HG02870 (cell line): Measurements from ENCODE around the gene TMEM238.
"Not testable (repeated sequence)": the region's sequence is repeated elsewhere in the genome, so short reads cannot be mapped to it uniquely, and the experiment has no call there.

ENCODE experiments used
- ATAC-seq: cut with Tn5 transposase; IDR thresholded peaks from one replicate; pipeline ENCODE4 v1.9.1; 2021; ENCODE audit warnings: mild to moderate bottlenecking, moderate library complexity; ENCODE audit not compliant: unreplicated experiment

TMEM238 gene, protein sequence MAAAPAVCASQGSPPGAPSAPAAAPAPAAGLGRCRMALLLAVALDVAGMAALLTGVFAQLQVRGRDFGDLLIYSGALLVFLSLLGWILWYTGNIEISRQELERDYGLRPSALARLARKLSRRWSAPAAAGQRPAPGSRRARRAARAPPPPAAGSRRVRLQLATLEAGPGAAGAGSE

DNA sequence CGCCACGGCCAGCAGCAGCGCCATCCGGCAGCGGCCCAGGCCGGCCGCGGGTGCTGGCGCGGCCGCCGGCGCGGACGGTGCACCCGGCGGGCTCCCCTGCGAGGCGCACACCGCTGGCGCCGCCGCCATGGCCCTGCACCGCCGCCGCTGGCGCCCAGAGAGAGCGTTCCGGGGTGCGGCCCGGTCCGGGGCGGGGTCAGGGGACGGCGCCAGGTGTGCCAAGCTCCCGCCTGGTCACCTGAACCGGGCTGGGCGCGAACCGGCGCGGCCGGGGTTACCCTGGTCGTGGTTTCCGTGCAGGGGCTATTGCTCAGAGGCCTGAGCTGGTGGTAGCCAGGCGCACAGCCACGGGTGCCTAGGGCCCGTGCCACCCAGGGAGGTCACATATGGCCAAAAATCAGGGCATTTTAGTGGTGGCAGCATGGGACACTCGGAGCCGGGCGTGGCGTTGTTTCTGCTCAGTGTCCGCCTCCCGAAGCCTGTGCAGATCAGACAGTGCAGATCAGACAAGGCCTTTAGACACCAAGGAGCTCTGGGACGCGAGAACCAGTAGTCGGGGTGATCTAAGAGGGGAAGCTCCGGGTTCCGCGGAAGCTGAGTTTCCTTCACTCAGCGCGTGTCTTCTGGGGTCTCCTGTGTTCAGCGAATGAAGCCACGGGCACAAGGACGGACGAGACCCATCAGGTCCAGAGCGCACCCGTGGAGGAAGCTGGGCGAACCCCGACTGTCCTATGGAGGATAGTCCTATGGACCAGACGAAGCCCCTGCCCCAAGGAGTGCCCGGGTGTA is at the start of gene TMEM238:
Gene TMEM238 (minus strand): TSS at position 162 of the 789 bp plus-strand sequence. CDS start 33 bp downstream, at position 129.
- ATAC-seq, result no peak

DNA sequence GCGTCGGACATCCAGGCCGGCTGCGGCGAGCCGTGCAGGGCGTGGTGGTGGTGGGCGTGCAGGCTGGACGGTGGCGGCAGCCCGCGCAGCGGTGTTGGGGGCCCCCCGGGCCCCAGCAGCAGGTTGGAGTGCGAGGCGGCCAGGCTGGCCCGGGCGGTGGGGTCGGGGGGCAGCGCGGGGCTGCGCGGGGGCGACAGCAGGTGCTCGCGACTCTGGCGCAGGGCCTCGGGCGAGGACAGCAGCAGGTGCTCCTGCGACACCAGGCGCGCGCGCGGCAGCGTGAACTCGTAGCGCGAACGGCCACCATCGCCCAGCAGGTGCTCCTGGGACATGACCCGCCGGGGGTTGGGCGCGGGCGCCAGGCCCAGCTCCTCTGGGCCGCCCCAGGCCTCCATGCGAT is 49.2 kb upstream of the TMEM238 start:
- ATAC-seq, result no peak

DNA sequence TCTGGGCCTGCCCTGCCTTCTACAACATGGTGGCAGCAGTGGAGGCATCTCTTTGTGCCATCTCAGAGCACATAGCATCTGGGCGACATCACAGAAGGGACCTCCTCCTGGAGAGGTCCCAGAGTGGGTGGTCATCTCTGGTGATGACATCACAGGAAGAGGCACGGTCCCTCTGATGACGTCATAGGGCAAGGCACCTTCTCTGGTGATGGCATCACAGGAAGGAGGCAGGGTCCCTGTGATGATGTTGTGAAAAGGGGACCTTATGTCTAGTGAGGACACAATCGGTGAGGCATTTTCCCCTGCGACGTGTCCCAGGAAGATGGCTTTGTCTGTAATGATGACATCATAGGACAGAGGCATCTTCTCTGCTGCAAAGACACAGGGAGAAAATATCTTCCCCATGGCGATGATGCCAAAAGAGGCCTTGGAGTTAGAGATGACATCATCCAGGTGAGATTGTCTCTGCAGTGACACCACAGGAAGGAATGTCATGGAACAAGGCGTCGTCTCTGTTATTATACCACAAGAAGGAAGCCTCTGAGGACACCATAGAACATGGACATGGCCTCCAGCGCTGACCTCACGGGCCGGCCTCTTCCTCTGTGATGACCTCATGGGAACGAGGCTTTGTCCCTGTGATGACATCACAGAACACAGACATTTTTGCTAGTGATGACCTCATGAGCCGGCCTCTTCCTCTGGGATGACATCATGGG is 48.3 kb upstream of the TMEM238 start:
- no peak for ATAC-seq

DNA sequence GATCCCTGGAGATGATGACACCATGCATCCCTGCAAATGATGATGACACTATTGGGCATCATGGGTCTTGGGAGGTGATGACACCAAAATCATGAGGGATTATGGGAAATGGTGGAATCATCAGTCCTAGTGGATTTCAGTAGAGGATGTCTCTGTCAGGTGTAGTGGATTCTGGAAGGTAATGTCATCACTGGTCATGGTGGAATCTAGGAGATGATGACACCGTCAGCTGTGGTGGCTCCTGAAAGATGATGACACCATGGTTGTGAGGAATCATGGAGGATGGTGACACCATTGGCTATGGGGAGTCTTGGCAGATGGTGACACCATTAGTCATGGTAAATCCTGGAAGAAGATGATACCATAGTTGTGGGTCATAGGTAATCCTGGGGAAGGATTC is 47.1 kb upstream of the TMEM238 start:
- ATAC-seq, result no peak

DNA sequence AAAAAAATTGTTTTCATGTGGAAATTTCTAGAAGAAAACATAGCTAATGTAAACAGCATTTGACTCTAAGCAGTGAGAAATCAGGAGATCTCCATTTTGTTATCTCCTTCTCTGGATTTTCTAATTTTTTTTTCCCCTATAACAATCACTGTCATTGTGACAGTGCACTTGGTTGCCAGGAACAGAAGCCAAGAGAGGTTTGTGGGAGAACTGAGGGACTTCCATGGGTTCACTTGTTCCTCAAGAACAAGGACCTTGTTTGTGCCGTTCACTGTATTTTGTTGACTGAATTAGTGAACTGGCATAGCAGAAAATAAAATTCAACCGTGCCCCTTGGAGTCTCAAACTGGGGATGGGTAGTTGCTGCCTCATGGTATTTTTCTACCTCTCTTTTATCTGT is 42.0 kb upstream of the TMEM238 start:
- no peak for ATAC-seq

DNA sequence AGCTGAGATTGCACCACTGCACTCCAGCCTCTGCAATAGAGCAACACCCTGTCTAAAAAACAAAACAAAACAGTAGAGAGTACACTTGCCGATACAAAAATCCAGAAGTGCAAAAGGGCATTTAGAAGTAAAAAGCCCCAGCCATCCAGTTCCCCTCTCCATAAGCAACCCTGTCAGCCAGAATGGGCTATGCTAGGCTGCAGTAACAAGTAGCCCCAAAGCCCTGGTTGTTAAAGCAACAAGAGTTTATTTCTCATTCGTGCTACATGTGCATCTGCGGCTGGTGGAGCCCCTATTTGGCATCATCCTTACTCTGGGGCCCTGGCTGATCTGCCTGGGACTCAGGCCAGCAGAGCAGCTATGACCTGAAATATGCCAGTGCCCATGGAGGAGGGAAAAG is 40.4 kb upstream of the TMEM238 start:
- no peak for ATAC-seq

DNA sequence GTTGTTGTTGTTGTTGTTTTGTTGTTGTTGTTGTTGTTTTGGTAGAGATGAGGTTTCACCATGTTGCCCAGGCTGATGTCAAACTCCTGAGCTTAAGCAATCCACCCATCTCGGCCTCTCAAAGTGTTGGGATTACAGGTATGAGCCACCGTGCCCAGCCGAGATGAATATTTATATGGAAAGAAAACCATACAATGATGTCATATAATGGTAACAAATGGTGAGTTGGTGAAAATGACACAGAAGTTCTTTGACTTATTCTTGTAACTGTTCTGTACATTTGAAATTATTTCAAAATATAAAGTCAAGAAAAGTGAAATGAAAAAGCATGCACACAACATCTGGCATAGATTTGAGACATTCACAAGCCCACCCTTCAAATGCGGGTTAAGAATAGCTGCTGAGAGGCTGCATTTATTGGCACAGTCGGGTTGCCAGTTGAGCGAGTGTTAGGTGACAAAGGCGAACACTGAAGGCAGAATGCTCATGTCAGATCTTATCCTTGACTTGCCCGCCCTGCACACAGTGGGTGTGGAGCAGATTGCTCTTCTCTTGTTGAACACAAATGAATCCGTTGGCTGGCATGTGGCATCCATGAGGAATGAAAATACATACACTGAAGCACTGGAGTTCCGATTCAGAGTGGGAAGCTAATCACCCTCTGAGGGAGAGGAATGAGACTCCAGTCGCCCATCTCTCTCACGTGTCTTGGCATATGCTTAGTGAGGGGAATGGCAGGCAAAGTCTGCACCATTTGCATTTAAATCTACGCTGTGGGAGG is 39.3 kb upstream of the TMEM238 start:
- no peak for ATAC-seq

DNA sequence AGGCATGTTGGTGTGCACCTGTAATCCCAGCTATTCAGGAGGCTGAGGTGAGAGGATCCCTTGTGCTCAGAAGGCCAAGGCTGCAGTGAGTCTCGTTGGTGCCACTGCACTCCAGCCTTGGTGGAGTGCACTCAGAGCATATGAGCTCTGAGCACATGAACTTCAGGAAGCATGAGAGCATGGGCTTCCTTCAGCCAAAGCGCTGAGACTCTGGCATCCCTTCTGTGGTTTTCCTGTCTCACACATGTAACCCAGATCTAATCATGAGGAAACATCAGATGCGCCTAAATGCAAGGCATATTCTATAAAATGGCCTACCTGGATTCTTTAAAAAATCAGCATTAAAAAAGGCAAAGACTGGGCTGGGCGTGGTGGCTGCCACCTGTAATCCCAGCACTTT is 37.2 kb upstream of the TMEM238 start:
- ATAC-seq, result not testable (repeated sequence)

DNA sequence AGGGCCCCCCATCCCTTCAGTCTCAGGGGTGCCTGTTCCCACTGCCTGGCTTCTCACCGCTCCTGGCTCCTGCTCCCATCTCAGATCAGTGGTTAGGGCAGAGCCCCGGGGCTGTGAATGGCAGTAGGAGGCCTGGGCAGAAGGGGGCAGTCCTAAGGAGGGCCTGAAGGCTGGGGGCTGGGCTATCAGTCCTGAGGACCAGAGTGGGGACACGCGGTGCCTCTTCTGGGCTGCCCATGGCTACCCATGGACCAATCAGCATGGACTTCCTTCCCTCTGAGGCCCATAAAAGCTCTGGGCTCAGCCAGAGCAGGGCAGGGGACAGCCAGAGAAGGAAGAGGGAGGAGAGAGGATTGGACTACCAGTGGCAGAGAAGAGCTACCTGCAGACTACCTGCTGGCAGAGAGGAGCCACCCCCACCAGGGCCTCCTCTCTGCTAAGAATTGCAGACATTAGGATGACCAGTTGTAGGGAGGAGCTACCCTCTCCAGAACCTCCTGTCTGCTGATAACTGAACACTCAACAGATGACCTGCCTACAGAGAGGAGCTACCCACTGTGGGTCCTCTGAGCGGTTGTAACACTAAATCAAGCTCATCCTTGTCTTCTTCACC is 35.6 kb upstream of the TMEM238 start:
- no peak for ATAC-seq

DNA sequence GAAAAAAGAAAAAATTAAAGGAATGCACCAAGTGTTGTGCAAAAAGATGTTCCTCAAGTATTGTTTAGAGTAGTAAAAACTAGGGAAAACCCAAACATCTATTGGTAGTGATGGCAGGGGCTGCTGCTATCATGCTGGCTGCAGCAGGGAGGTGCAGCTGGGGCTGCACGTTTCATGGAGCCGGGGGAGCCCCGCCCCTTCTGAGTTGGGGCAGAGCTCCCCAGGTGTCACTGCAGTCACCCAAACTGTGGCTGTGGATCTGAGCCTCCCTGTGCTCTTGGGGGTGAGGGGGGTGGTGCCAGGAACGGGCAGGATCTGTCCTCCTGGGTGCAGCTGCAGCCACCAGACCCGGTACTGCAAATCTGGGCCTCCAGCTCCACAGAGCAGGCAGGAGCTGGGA is 35.0 kb upstream of the TMEM238 start:
- no peak for ATAC-seq

DNA sequence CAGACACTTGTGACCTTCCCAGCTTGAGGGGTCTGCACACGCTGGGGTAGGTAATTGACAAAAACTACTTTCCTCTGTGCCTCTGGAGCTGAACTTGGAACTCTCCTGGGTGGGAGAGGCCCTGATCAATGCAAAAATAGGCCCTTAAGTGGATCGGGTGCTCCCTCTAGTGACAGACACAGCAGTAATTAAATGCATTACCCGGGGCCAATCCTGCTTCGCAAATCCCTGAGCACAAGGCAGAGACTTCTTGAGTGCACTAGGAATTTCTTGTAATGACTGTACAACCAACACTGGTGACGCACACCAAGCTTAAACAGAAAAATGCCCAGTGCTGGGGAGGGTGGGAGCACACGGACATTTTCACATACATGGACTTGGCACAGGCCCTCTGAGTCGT is 34.1 kb upstream of the TMEM238 start:
- no peak for ATAC-seq

DNA sequence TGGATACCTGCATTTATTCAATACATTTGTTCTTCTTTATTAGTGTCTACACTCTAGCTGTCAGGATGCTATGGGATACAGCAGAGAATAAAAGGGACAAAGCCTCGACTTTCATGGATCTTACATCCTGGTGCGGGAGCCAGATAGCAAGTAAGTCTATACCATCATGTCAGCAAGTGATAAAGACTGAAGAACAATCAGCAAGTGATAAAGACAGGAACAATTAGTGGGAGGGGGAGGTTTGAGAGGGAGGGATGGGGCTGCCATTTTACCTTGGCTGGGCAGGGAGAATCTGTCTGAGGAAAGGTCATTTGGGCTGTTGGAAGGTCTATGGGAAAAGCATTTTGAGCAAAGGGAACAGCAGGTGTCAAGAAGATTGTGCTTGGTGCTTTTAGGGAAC is 26.1 kb upstream of the TMEM238 start:
- no peak for ATAC-seq

DNA sequence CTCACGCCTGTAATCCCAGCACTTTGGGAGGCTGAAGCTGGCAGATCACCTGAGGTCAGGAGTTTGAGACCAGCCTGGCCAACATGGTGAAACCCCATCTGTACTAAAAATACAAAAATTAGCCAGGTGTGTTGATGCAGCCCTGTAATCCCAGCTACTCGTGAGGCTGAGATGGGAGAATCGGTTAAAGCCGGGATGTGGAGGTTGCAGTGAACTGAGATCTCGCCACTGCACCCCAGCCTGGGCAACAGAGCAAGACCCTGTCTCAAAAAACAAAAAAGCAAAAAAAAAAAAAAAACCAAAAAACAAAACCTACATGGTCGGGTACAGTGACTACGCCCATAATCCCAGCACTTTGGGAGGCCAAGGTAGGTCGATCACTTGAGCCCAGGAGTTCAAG is 25.1 kb upstream of the TMEM238 start:
- ATAC-seq, result not testable (repeated sequence)

DNA sequence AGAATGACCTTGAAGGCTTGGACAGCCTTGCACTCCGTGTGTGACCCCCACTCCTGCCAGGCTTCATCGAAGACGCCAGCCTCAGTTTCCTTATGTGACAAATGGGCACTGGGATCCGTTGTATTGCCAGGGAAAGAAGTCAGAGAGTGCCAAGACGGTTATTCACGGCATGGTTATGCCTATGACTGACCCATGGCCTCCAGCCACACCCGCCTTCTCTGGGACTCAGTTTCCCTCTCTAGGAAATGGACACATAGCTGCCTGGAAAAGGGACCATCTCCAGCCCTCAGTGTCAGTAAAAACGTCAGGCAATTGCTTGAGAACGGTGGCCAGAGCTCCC is 24.4 kb upstream of the TMEM238 start:
- ATAC-seq, result no peak

DNA sequence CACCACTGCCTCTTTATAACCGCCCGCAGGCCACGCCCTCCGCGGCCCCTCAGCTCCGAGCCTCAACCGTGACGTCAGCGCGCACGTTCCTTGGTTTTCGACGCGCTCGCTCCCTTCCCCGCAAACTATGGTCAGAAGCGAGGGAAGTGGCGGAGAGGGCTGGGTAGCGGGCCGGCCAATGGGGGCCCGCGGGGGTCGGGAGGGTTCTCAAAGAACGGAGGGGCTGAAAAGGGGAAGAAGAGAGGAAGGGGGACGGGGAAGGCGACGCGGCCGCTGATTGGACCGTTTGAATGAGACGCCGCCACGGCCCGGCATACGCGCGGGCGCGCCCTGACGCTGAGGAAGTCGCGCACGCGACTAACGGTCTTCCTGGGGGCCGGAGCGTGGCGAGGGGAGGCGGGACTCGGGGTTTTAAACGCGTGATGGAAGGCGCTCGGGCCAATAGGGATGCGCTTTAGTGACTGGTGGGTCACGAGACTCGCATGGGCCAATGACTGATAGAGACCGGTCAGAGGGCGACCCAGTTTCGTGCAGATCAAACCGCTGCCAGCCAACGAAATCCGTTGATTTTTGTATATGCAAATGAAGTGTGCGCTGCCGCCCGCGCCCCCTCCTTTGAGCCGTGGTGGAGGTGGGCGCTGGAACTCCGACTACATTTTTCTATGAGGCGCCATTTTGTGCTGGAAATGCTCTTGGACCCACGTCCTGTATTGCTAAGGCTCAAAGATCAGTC is 23.9 kb upstream of the TMEM238 start:
- ATAC-seq, result peak; percentile 86

DNA sequence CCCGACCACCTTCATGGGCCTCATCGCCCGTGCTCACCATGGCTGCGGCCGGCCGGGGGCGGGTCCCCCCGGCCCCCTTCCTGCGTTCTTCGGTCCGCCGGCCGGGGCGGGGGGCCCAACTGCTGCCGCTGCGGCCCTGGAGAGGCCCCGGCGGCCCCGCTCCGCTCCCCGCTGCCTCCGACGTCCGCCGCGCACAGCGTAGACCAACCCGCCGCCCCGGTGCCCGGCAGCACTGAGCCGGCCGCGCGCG is 23.4 kb upstream of the TMEM238 start, which contains the start of gene UBE2S:
Gene UBE2S (minus strand): TSS at position 239 of the 250 bp plus-strand sequence. CDS start 199 bp downstream, at position 40.
- ATAC-seq, result not testable (repeated sequence)

DNA sequence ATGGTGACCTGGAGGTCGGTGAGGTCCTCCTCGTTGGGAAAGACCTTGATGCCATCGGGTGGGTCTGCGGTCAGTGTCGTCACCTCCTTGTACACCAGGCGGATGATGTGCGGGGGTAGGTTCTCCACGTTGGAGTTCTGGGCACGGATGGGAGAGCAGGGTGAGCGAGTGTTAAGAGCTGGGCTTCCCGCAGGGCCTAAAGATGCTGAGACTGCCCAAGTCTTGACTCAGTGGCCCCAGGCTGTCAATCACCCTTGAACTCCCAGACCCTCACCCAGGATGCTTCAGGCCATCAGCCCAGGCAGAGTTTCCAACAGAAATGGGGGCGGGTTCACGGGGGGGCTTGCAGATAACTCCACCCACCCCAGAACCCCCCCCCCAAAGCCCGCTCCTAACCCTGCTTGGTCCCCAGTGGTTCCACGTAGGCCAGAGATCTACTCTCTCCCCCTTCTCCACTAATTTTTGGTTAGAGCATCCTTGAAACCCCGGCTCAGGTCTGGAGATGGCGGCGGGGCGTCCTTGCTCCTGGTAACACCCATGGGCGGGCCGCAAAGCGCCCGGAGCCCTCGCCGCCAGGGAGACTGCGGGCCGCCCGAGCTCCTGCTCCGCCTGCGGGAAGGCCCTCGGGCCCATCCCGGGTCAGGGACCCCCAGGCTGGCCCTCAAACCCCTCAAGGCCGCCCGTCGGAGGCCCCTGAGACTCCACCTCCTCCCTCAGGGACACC is 22.9 kb upstream of the TMEM238 start:
- ATAC-seq, result no peak

DNA sequence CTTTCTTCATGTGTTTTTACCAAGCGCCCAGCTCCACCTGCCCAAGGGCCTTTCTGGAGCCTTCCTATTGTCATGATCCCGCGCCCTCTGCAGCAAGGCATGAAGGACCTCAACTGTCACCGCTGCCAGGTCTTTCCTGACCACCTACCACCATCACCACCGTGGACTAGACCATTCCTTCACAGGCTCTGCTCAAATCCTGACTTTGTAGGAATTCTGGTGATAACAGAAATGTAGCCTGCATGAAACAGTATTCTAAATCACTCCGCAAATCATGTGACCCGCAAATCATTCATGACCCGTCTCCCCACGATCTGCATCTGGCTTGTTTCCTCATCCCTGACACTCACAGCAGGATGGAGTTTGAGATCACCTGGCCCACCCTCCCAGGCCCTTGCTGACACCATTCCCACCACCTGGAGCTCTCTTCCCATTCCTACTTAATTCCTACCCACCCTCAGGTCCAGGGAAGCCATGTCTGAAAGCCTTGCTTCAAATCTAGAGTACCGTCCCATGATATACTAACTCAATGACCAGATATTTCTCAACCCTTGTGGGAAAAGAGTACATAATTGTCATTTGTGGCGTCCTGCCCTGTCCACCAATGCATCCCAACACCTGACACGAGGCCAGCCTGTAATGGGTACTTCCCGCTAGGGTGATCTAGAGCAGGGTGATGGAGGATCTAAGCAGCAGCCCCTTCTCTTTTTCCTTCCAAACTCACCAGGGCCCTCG is 22.2 kb upstream of the TMEM238 start:
- ATAC-seq, result no peak

DNA sequence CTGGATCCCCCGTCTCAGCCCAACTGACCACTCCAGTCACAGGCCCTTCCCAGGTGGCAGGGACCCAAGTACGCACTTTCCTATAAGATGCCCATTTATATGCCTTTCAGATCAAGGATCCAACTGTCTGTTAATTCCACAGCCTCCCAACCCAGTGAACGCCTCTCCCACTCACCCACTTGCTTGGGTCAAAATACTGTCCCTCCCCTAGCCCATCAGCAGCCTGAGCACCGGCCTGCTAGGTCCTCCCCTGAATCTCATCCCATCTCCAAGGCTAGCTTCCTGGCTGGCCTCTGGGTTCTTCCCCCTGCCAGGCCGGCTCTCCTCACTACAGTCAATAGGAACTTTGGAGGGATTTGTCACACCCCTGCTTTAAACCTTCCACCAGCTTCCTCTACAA is 21.5 kb upstream of the TMEM238 start:
- ATAC-seq, result no peak
